KMS-11 (cell line): ENCODE results near the gene HNRNPH2.

Source experiments
- H2AFZ ChIP-seq: fragments of 200-600 bp; sonication (generic); 2 replicates; pipeline ENCODE4 v1.6.1; 2016; ENCODE audit warnings: antibody characterized with exemption, mixed run types, low read depth
- H3K27ac ChIP-seq: fragments of 200-600 bp; sonication (generic); 2 replicates; pipeline ENCODE4 v1.6.1; 2016; ENCODE audit warnings: mild to moderate bottlenecking, mixed run types
- H3K27me3 ChIP-seq: fragments of 200-600 bp; sonication (generic); 2 replicates; pipeline ENCODE4 v1.6.1; 2017; ENCODE audit warnings: mild to moderate bottlenecking, low read depth, mixed run types, moderate library complexity; ENCODE audit not compliant: insufficient read depth
- H3K36me3 ChIP-seq: fragments of 200-600 bp; sonication (generic); 2 replicates; pipeline ENCODE4 v1.6.1; 2017; ENCODE audit warnings: mild to moderate bottlenecking, mixed run types; ENCODE audit not compliant: insufficient read depth
- H3K4me1 ChIP-seq: fragments of 200-600 bp; sonication (generic); 2 replicates; pipeline ENCODE4 v1.6.1; 2016; ENCODE audit warnings: mild to moderate bottlenecking, low read depth, mixed run types; ENCODE audit not compliant: poor library complexity, severe bottlenecking
- H3K4me2 ChIP-seq: fragments of 200-600 bp; sonication (generic); 2 replicates; pipeline ENCODE4 v1.7.0; 2016; ENCODE audit warnings: mild to moderate bottlenecking, mixed run types
- H3K4me3 ChIP-seq: fragments of 200-600 bp; sonication (generic); IDR thresholded peaks from 2 replicates; pipeline ENCODE4 v1.6.1; 2017; ENCODE audit warnings: low read depth, low read length, mixed read lengths; ENCODE audit not compliant: insufficient read depth
- H3K79me2 ChIP-seq: fragments of 200-600 bp; sonication (generic); 2 replicates; pipeline ENCODE4 v1.6.1; 2016; ENCODE audit warnings: low read depth, mixed run types; ENCODE audit not compliant: insufficient read depth
- H3K9ac ChIP-seq: fragments of 200-600 bp; sonication (generic); 2 replicates; pipeline ENCODE4 v1.6.1; 2016; ENCODE audit warnings: mild to moderate bottlenecking, mixed run types
- H4K20me1 ChIP-seq: fragments of 200-600 bp; sonication (generic); 2 replicates; pipeline ENCODE4 v1.6.1; 2016; ENCODE audit warnings: mild to moderate bottlenecking, mixed run types; ENCODE audit not compliant: insufficient read depth
- TF ChIP-seq, protein P1 (sequence below): fragments of 200-600 bp; sonication (generic); conservative IDR thresholded peaks from 2 replicates; pipeline ENCODE4 v1.6.1; 2017; ENCODE audit warnings: low read depth, mild to moderate bottlenecking, antibody characterized with exemption, low read length, moderate library complexity, mixed read lengths

The HNRNPH2 gene

DNA sequence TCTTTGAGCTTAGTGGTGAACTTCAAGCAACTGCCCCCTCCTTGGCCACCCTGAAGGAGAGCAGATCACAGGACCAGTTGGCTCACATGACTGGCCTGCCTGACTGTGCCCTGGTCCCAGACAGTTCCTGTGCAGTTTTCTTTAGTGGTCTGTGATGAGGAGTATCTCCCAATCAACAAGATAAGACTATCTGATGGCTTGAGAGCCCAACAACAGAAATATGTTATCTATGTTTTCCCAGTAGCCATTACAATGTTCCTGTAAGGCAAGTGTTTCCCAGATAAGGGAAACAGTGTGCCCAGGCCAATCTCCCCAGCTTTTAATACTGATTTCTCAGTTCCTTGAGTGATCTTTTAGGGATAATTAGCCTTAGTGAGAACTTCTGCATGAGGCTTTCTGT is 45.3 kb upstream of the HNRNPH2 start:
- Histone ChIP-seq H4K20me1 (no peaks in the 10 kb centered on the region), H3K9ac (no peak overlapping the region), H3K4me2 (no peak overlapping the region), H3K79me2 (no peaks in the 10 kb centered on the region), H3K4me3 (no peak overlapping the region), H3K4me1 (no peaks in the 10 kb centered on the region), H2AFZ (no peak overlapping the region), H3K36me3 (no peaks in the 10 kb centered on the region), H3K27me3 (no peaks in the 10 kb centered on the region), H3K27ac (no peak overlapping the region)
- TF ChIP-seq, protein P1, sequence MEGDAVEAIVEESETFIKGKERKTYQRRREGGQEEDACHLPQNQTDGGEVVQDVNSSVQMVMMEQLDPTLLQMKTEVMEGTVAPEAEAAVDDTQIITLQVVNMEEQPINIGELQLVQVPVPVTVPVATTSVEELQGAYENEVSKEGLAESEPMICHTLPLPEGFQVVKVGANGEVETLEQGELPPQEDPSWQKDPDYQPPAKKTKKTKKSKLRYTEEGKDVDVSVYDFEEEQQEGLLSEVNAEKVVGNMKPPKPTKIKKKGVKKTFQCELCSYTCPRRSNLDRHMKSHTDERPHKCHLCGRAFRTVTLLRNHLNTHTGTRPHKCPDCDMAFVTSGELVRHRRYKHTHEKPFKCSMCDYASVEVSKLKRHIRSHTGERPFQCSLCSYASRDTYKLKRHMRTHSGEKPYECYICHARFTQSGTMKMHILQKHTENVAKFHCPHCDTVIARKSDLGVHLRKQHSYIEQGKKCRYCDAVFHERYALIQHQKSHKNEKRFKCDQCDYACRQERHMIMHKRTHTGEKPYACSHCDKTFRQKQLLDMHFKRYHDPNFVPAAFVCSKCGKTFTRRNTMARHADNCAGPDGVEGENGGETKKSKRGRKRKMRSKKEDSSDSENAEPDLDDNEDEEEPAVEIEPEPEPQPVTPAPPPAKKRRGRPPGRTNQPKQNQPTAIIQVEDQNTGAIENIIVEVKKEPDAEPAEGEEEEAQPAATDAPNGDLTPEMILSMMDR, result no peak

- H2AFZ ChIP-seq, result no peak overlapping the region
- no peaks in the 10 kb centered on the region for H3K79me2 ChIP-seq
- H3K9ac ChIP-seq, result no peak overlapping the region
- H3K4me1 ChIP-seq, result no peaks in the 10 kb centered on the region
- TF ChIP-seq, protein P1, result no peak
- H3K36me3 ChIP-seq, result no peaks in the 10 kb centered on the region
- no peak overlapping the region for H3K4me3 ChIP-seq
- H4K20me1 ChIP-seq, result no peaks in the 10 kb centered on the region
- H3K27ac ChIP-seq, result no peak overlapping the region
- no peak overlapping the region for H3K4me2 ChIP-seq
- H3K27me3 ChIP-seq, result no peaks in the 10 kb centered on the region
Measured at GRCh38 chrX:101365301-101365795, 42.7 kb upstream of the HNRNPH2 start.

- H3K4me2 ChIP-seq, result no peak overlapping the region
Measured at GRCh38 chrX:101368800-101369199, 39.2 kb upstream of the HNRNPH2 start.

GRCh38 chrX:101369687-101370086 is 38.3 kb upstream of the HNRNPH2 start:
- Histone ChIP-seq H2AFZ (no peak overlapping the region), H3K4me1 (no peaks in the 10 kb centered on the region), H3K27ac (no peak overlapping the region), H3K27me3 (no peaks in the 10 kb centered on the region), H3K4me2 (no peak overlapping the region), H3K9ac (no peak overlapping the region), H3K4me3 (no peak overlapping the region), H4K20me1 (no peaks in the 10 kb centered on the region), H3K36me3 (no peaks in the 10 kb centered on the region), H3K79me2 (no peaks in the 10 kb centered on the region)
- TF ChIP-seq, protein P1, result no peak

More at GRCh38 chrX:101368800-101369199, 39.2 kb upstream of the HNRNPH2 start:
- Histone ChIP-seq H2AFZ (no peak overlapping the region), H3K36me3 (no peaks in the 10 kb centered on the region), H3K27ac (no peak overlapping the region), H3K9ac (no peak overlapping the region), H4K20me1 (no peaks in the 10 kb centered on the region), H3K79me2 (no peaks in the 10 kb centered on the region), H3K4me3 (no peak overlapping the region), H3K27me3 (no peaks in the 10 kb centered on the region), H3K4me1 (no peaks in the 10 kb centered on the region)
- TF ChIP-seq, protein P1, result no peak
